Measurements from ENCODE around the gene STUM.

STUM gene

GRCh38 chr1:226532553-226532952 lies 16.0 kb upstream of the STUM start:
- in situ Hi-C loops (cut with MboI; ENCODE audit: low sequenced_read_pairs): no loop called here

GRCh38 chr1:226533220-226533619 lies 15.3 kb upstream of the STUM start:
- in situ Hi-C loops (cut with MboI; ENCODE audit: low sequenced_read_pairs): no loop called here

- in situ Hi-C loops (cut with MboI; ENCODE audit: low sequenced_read_pairs): no loop called here
Measured at GRCh38 chr1:226534098-226534497, 14.5 kb upstream of the STUM start.

DNA sequence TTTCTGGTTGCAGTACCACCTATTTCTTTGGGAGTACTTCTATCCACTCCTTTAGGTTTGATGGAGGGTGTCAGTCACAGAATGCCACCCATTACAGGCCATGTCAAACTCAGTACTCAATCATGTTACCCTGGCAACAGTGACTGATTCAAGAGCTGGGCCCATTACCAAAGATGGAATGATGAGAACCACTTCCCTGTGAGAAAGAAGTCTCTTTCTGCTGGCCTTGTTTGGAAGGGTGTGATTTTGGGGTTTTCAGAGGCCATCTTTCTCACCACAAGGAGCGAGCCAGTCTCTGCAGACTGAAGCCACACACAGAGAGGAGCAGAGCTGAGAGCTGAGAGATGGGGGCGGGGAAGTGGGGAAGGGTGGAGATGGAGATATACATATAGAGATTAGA lies 13.9 kb upstream of the STUM start:
- in situ Hi-C loops (cut with MboI; ENCODE audit: low sequenced_read_pairs): no loop called here

GRCh38 chr1:226535666-226536065 lies 12.9 kb upstream of the STUM start:
- in situ Hi-C loops (cut with MboI; ENCODE audit: low sequenced_read_pairs): no loop called here

DNA sequence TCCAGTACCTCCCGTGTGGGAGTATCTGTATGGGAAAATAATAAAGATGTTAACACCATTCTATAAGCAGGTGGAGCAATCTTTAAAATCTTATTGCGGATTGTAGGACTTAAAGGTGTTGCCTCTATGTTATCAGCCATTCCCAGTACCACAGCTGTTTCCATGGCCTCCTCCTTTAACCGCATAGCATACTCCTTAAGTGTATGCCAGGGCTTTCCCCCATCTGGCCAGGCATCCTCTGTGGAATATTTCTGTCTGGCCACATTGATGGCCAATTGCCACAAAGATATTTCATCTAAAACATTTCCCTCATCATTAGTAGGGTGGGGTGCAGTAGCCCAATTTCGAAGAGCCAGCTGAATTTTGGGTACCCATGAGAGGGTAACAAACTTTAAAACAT lies 7.3 kb upstream of the STUM start:
- in situ Hi-C loops (cut with MboI; ENCODE audit: low sequenced_read_pairs): no loop called here

DNA sequence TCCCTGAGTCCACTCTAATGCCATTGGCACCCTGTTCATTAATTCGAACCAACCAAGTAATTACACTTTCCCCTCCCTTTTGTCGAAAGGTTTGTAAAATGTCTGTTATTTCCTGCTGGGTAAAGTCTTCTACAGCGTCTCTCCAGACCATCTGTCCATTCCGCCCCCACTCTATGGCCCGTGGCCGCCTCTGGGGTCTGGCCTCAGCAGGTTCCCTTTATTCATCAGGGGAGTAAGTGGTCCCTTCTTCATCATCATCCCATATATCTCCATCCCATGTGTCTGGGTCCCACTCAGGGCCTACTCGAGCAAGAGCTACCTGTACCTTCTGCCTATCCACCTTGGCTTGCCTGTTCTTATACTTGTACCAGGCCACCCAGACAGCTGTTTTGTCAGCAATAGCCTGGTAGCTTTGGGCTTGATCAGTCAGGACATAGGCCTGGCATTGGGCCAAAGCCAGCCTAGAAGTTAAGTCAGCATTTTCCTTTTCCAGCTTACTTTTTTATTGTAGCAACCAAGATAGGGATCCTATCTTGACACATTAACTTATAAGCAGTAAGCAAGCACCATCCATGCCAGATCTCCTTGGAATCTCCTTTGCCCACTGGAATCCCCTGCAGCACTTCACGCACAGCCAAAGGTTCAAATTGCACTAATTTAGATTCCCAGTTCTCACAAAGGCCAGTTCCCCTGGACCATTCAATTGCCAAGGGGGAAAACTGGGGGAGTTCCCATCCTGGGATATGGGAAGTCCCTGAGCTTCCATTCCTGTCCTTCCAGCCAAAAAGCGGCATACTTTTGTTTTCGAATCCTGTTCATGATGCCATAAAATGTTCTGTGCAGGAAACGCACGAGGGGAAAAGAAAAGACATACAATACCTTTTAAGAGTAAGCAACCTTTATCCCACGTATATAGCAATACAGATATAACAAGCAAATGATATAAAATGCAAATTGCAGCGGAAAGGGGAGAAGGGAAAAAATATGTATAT lies 6.6 kb upstream of the STUM start:
- in situ Hi-C loops (cut with MboI; ENCODE audit: low sequenced_read_pairs): no loop called here

DNA sequence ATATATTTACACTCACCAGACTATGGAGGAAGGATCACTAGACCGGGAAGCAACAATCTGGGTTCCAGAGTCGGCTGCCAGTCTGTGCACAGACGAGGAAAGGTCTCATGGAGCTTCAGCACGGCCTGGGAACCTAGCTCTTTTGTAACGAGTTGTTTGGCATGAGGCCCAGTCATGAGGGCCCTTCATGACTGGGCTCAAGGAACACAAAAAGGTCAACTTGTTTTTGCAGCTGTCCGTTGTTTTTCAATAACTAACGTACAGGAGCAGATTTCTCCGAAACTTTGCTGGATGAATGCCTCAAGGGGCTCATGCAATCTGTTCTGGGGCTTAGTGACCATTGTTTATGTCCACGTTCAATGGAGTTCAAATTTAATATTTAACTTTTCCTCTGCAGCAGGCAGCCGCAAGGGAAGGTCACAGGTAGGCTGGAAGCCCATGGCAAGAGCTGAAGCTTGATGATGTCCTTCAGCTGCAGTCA lies 5.9 kb upstream of the STUM start:
- in situ Hi-C loops (cut with MboI; ENCODE audit: low sequenced_read_pairs): no loop called here

GRCh38 chr1:226545836-226546596 lies 2.5 kb upstream of the STUM start:
- in situ Hi-C loops (cut with MboI; ENCODE audit: low sequenced_read_pairs): no loop called here

- in situ Hi-C loops (cut with MboI; ENCODE audit: low sequenced_read_pairs): no loop called here
Measured at GRCh38 chr1:226546926-226547325, 1.6 kb upstream of the STUM start.

GRCh38 chr1:226547754-226548191 lies 791 bp upstream of the STUM start:
- in situ Hi-C loops (cut with MboI; ENCODE audit: low sequenced_read_pairs): no loop called here

- in situ Hi-C loops (cut with MboI; ENCODE audit: low sequenced_read_pairs): no loop called here
Measured at GRCh38 chr1:226549094-226549936, 751 bp downstream of the STUM start.

- in situ Hi-C loops (cut with MboI; ENCODE audit: low sequenced_read_pairs): no loop called here
Measured at GRCh38 chr1:226549937-226550671, 1.5 kb downstream of the STUM start.

DNA sequence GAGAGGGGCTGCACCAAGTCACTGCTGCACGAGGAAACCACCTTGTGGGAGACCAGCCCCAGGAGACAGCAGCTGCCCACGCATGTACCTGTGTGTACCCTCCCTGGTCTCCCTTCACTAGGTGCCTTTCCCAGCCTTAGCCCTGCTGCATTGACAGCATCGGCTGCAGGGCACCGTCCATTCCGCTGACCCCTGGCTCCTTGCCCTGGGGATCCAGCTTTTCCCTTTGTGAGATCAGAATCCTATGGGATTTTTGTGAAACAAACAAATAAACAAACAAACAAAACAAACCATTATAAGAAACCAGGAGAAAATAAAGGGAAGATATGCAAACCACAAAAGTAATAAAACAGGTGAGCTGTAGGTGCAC lies 2.1 kb downstream of the STUM start:
- in situ Hi-C loops (cut with MboI; ENCODE audit: low sequenced_read_pairs): no loop called here

DNA sequence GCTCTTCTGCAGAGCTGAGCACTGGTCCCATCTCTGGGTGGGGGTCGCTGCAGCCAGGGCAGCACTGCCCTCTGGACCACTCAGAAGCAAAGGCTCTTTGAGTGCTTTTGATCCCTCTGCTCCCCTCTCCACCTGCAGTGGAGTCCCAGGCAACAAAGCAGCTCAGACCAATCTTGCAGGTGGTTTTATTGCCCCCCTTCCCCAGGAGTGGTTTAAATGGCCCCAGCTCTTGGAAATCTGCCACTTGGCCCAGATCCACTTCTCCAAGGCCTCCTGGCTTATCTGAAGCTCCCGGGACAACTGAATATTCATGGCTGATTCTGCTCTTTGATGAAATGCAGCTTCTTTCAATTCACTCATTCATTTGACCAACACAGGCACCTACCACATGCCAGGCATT lies 2.7 kb downstream of the STUM start:
- in situ Hi-C loops (cut with MboI; ENCODE audit: low sequenced_read_pairs): no loop called here

- in situ Hi-C loops (cut with MboI; ENCODE audit: low sequenced_read_pairs): no loop called here
Measured at GRCh38 chr1:226552061-226552460, 3.5 kb downstream of the STUM start.

DNA sequence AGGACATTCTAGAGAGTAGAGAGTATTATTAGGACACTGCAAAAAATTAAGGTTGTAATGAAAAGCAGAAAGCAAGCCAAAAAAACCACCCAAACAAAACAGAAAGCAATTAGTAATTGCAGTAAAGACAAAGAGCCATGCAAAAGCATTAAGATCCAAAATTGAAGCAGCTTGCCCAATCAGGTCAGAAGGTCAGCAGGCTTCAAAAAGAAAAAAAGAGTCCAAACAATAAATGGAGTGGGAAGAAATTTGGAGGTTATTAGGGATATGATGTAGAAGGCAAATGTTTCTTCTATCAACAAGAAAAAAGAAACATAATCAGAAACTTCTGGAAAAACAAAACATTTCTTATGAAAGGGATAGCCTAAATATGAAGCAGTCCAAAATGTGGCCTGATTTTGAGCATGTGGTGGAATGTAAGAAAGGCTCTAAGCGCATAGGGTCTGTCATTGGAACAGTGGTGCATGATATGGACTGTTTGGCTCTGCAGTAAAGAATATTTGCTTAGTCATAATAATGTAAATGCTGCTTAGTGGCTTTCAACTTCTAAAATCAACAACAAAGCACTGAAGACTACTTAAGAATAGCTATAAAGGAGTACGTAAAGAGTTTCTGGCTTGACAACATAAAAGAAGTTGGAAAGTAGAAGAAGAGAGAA lies 4.8 kb downstream of the STUM start:
- in situ Hi-C loops (cut with MboI; ENCODE audit: low sequenced_read_pairs): no loop called here

DNA sequence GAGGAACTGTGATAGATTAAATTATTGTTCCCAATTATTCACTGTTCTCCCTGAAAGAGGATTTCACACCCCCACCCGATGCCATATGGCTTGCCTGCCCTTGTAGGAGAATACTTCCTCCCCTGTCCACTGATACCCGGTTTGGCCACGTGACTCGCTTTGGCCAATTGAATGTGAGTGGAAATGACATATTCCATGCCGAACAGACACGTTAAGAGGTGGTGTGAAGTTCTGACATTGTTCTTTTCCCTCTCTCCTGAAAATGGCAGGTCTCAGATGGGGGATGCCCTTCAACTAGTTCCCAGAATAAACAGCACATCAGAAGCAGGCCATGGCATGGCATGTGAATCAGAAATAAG lies 5.3 kb downstream of the STUM start:
- in situ Hi-C loops (cut with MboI; ENCODE audit: low sequenced_read_pairs): no loop called here

DNA sequence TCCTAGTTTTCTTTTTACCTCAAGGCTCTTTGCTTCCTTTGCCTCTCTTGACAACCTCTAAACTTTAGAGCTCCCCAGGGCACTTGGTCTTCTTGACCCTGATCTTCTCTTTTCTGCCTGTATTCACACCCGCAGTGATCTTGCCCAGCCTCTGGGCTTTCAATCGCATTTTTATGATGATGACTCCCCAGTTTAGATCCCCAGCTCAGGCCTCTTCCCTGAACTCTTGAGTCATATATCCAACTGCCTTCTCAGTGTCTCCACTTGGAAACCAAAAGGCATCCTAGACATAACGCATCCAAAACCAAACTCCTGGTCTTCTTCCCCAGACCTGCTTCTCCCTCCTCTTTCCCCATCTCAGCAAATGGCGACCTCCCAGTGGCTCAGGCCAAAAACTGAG lies 6.5 kb downstream of the STUM start:
- in situ Hi-C loops (cut with MboI; ENCODE audit: low sequenced_read_pairs): no loop called here

DNA sequence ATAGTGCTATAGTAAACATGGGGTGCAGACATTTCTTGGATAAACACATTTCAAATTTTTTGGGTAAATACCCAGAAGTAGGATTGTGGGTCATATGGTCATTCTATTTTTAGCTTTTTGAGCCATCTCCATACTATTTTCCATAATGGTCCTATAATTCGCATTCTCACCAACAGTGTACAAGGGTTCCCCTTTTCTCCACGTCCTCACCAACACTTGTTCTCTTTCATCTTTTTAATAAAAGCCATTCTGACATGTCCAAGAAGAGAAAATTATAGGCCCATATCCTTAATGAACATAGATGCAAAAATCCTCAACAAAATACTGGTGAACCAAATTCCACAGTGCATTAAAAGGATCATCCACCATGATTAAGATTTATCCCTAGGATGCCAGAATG lies 8.9 kb downstream of the STUM start:
- in situ Hi-C loops (cut with MboI; ENCODE audit: low sequenced_read_pairs): no loop called here

Measured in HL-60/S4 treated with retinoic acid at 250 ng/mL for 4 days and 3 days (cell line).